Measurements from ENCODE around the gene STK4. TPM values are rescaled to one million over a fixed set of nuclear protein-coding genes. Genes with fewer than 3 reads are reported as not detected.

STK4 gene
- total RNA-seq, 4 donors from 2014 or later, result 27.7 to 128 (median 42.9) TPM

DNA sequence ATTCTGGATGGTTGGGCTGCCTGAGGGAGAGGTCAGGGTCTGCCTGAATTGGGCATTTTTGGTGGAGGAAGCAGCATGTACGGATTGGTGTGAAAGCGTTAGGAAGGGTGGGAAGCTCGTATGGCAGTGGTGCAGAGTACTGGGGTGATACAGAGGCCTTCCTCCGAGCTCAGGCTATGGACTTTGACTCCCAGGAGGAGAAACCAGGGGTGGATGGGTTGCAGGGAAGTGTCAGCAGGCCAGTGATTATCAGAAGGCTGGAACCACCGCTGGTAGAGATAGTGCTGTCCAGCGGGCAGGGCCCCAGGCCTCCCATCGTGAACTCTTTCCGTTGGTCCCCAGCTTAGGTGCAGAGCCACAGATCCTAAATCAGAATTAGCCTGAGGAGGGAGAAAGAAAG lies 143.3 kb downstream of the STK4 start:
- no peak for DNase-seq
- no peaks in the 10 kb centered on the region for H3K27me3 ChIP-seq
- H3K4me1 ChIP-seq, result no peaks in the 10 kb centered on the region
- no peak for TF ChIP-seq POLR2A (IDR thresholded peaks at IDR 0.05)
- TF ChIP-seq, protein P1, sequence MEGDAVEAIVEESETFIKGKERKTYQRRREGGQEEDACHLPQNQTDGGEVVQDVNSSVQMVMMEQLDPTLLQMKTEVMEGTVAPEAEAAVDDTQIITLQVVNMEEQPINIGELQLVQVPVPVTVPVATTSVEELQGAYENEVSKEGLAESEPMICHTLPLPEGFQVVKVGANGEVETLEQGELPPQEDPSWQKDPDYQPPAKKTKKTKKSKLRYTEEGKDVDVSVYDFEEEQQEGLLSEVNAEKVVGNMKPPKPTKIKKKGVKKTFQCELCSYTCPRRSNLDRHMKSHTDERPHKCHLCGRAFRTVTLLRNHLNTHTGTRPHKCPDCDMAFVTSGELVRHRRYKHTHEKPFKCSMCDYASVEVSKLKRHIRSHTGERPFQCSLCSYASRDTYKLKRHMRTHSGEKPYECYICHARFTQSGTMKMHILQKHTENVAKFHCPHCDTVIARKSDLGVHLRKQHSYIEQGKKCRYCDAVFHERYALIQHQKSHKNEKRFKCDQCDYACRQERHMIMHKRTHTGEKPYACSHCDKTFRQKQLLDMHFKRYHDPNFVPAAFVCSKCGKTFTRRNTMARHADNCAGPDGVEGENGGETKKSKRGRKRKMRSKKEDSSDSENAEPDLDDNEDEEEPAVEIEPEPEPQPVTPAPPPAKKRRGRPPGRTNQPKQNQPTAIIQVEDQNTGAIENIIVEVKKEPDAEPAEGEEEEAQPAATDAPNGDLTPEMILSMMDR (IDR thresholded peaks at IDR 0.05), result no peak
- H3K36me3 ChIP-seq, result no peaks in the 10 kb centered on the region
- H3K4me3 ChIP-seq, result no peak overlapping the region
- no peaks in the 10 kb centered on the region for H3K9me3 ChIP-seq
- no peak overlapping the region for H3K27ac ChIP-seq

DNA sequence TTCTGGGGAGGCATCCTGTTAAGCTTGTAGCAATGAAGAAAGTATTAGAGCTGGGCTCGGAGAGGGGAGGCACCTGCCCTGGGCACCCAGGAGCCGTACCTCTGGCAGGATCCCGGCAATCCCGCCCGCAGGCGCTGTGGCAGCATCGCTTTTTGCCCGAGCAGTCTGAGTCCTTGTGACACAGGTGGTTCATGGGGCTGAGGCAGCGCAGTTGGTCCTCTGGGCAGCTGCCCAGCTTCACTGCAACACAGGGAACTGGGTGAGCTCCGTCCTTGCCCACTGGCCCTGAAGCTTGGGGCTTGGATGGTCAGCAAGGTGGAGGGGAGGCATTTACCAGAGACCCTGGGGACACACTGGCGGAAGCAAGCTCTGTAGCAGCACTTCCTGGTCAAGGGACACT lies 144.0 kb downstream of the STK4 start:
- TF ChIP-seq, protein P1 (IDR thresholded peaks at IDR 0.05), result no peak
- no peak for TF ChIP-seq POLR2A (IDR thresholded peaks at IDR 0.05)
- H3K4me3 ChIP-seq, result no peak overlapping the region

DNA sequence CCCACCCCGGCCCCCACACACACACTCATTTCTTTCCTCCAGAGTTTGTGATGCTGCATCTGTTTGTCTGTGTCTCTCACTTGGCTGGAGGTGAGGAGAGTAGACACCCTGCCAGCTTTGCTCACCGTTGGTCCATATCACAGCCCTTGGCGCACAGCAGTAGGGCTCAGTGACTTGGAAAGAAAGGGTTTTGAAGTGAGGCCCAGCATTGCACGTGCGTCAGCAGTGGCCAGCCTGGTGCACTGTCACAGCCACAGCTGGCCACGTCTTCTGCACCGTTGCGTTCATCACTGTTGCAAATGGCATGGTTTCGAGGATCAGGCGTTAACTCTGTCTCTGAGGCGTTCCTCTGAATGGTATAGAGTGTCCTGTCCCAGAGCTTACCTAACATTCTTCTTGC lies 145.0 kb downstream of the STK4 start:
- no peak for DNase-seq
- no peaks in the 10 kb centered on the region for H3K27me3 ChIP-seq
- H3K9me3 ChIP-seq, result no peaks in the 10 kb centered on the region
- H3K27ac ChIP-seq, result no peak overlapping the region
- no peaks in the 10 kb centered on the region for H3K36me3 ChIP-seq
- TF ChIP-seq, protein P1 (IDR thresholded peaks at IDR 0.05), result no peak
- H3K4me3 ChIP-seq, result no peak overlapping the region
- no peaks in the 10 kb centered on the region for H3K4me1 ChIP-seq

More for the DNA sequence above, 144.0 kb downstream of the STK4 start:
- no peak overlapping the region for H3K27ac ChIP-seq
- no peaks in the 10 kb centered on the region for H3K36me3 ChIP-seq
- DNase-seq, result no peak
- H3K9me3 ChIP-seq, result no peaks in the 10 kb centered on the region
- no peaks in the 10 kb centered on the region for H3K27me3 ChIP-seq
- H3K4me1 ChIP-seq, result no peaks in the 10 kb centered on the region

DNA sequence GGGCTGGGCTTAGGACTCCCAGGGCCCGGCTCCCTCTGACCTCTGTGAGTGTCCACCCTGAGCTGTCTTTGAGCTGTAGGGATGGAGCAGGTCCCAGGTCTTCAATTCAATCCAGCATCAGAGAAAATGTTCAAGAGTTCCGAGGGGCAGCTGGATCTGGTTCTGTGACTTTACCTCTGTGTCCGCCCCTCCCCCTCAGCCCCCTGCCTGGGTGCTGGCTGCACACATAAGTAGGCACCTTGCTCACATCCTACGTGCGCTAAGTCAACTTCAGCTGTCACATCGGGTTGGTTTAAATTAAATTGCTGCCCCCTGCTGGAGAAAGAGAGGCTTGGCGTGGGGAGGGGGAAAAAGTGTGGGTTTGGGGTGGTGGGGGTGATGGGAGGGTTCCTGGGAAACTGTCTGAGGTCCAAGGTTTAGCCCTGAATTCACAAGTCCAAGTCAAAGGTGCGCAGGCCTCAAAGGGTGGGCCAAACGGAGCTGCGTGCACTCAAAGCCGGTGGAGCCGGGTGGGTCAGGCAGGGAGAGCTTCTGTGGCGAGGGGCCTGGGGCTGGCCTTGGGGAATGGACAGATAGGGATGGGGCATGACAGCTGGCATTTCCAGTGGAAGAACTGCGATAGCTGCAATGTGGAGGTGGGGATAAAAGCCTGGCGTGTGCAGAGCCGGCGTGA lies 145.6 kb downstream of the STK4 start:
- Histone ChIP-seq H3K27me3 (no peaks in the 10 kb centered on the region), H3K36me3 (no peaks in the 10 kb centered on the region), H3K27ac (no peak overlapping the region), H3K9me3 (no peaks in the 10 kb centered on the region), H3K4me3 (no peak overlapping the region), H3K4me1 (no peaks in the 10 kb centered on the region)
- DNase-seq, result no peak
- TF ChIP-seq, protein P1 (IDR thresholded peaks at IDR 0.05), result peak in 3 of 6 experiments; percentile 10 to 42 (median 16)
- TF ChIP-seq POLR2A (IDR thresholded peaks at IDR 0.05), result no peak

DNA sequence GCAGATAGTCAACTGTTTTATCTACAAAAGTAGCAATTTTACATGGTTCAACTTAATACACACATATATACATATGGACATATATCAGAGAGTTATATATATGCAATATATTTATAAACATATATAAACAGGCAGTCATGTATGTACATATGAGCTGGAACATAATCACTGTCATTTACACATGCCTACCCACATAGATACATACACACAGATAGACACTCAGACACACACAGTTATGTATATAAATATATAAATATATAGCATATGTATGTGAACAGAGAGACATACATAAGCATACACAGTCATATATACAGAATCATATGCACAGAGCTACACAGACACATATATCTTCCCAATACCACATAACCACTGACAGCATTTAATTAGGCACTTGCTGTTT lies 146.4 kb downstream of the STK4 start:
- no peaks in the 10 kb centered on the region for H3K9me3 ChIP-seq
- no peaks in the 10 kb centered on the region for H3K36me3 ChIP-seq
- H3K4me1 ChIP-seq, result no peaks in the 10 kb centered on the region
- no peak overlapping the region for H3K4me3 ChIP-seq
- H3K27ac ChIP-seq, result no peak overlapping the region
- no peak for DNase-seq
- no peak for TF ChIP-seq POLR2A (IDR thresholded peaks at IDR 0.05)
- TF ChIP-seq, protein P1 (IDR thresholded peaks at IDR 0.05), result no peak
- no peaks in the 10 kb centered on the region for H3K27me3 ChIP-seq

DNA sequence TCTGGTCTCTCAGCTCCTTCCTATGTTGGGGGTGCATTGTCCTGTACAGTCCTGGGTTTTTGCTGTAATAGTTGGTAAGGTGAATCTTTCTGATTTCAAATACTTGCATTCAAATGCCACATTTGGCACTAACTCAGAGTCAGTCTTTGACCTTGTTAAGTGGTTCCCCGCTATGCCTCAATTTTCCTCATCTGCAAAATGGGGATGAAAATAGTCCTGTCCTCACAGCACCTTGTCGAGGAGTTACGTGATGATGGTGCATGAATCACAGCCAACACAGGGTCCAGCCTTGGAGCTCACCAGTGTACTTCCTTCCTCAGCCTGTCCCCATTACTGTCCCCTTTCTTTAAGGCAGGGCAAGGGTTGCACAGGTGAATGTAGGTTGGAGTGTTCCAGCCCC lies 147.6 kb downstream of the STK4 start:
- Histone ChIP-seq H3K27me3 (no peaks in the 10 kb centered on the region), H3K27ac (no peak overlapping the region), H3K4me1 (no peaks in the 10 kb centered on the region), H3K4me3 (no peak overlapping the region), H3K9me3 (no peaks in the 10 kb centered on the region), H3K36me3 (no peaks in the 10 kb centered on the region)
- TF ChIP-seq POLR2A (IDR thresholded peaks at IDR 0.05), result no peak
- TF ChIP-seq, protein P1 (IDR thresholded peaks at IDR 0.05), result no peak
- DNase-seq, result no peak

Data from Peyer's patch (tissue), 4 donors.